Left lung (tissue), 10 donors: ENCODE results near the gene SERPINB3. TPM values are rescaled to one million over a fixed set of nuclear protein-coding genes. Genes with fewer than 3 reads are reported as not detected.

Source experiments
- ATAC-seq: fragments of 200-7000 bp; cut with Tn5 transposase; one replicate; pipeline ENCODE4 v1.9.1; 2020; ENCODE audit warnings: moderate library complexity
- DNase-seq, 4 donors: peaks; one replicate each; pipeline ENCODE4 v3.0.0-alpha.2; 2013 to 2020
- H3K27ac ChIP-seq, 2 donors: fragments of 200-600 bp; sonication (generic) in 1 of 2; one replicate each; pipeline versions ENCODE4 v1.5.0 to v1.8.0; 2020 to 2021
- H3K27me3 ChIP-seq, 2 donors: fragments of 200-600 bp; sonication (generic) in 1 of 2; one replicate each; pipeline versions ENCODE4 v1.5.0 to v1.8.0; 2020 to 2021
- H3K36me3 ChIP-seq, 2 donors: fragments of 200-600 bp; sonication (generic) in 1 of 2; one replicate each; pipeline versions ENCODE4 v1.5.0 to v1.8.0; 2020 to 2021
- H3K4me1 ChIP-seq, 2 donors: fragments of 200-600 bp; one replicate each; pipeline ENCODE4 v1.8.0; 2021
- H3K4me3 ChIP-seq, 2 donors: fragments of 200-600 bp; sonication (generic) in 1 of 2; one replicate each; pipeline versions ENCODE4 v1.5.0 to v1.8.0; 2020 to 2021; ENCODE audit warnings: mild to moderate bottlenecking in 1 of 2
- H3K9me3 ChIP-seq, 2 donors: fragments of 200-600 bp; sonication (generic) in 1 of 2; one replicate each; pipeline versions ENCODE4 v1.5.0 to v1.8.0; 2020 to 2021
- CTCF ChIP-seq, 2 donors: fragments of 200-600 bp; sonication (generic) in 1 of 2; IDR thresholded peaks; one replicate each; pipeline versions ENCODE4 v1.5.0 to v1.8.0; 2021; ENCODE audit warnings: antibody characterized with exemption in 2 of 2
- intact Hi-C, 2 donors: fragments of 100-400 bp; cut with DNase I; formaldehyde crosslinking; loops; one replicate each; pipeline versions ENCODE4 v1.11.2 to v1.14.2; 2022
- polyA plus RNA-seq, 6 donors: library from polyadenylated mRNA; unstranded; fragments of 120-200 nt; gene quantifications; one replicate each; pipeline ENCODE4 v1.2.1, GENCODE V29; 2013; ENCODE audit not compliant: insufficient read length in 6 of 6
- total RNA-seq, 2 donors: library from RNA; stranded (reverse); fragmentation: NEBNext Ultra II Directional; extraction: Animal tissue kit (Norgen Biotek cat#: 25700); gene quantifications; one replicate each; pipeline ENCODE4 v1.2.1, GENCODE V29; 2021
- donor health status: DM: no; HTN: yes; CAD: no.
- donor health status: DM: no; HTN: no; CAD: no.

The SERPINB3 gene
- total and polyA plus RNA-seq, 8 donors: not detected

- no peak for ATAC-seq
- H3K36me3 ChIP-seq: no peaks in the 10 kb centered on the region
- no peaks in the 10 kb centered on the region for H3K9me3 ChIP-seq
- TF ChIP-seq CTCF (IDR thresholded peaks at IDR 0.05): no peak
- no peaks in the 10 kb centered on the region for H3K27me3 ChIP-seq
- no peak overlapping the region for H3K4me3 ChIP-seq
- H3K27ac ChIP-seq: no peak overlapping the region
- intact Hi-C loops: no loop called here
- H3K4me1 ChIP-seq: no peaks in the 10 kb centered on the region
- DNase-seq: no peak
These were observed 40.3 kb upstream of the SERPINB3 start for GRCh38 chr18:63701952-63702351.

GRCh38 chr18:63700501-63700900 is 38.8 kb upstream of the SERPINB3 start:
- no peak for TF ChIP-seq CTCF (IDR thresholded peaks at IDR 0.05)
- no peak overlapping the region for H3K27ac ChIP-seq
- ATAC-seq (no peak), DNase-seq (no peak)
- H3K27me3 ChIP-seq: no peaks in the 10 kb centered on the region
- no peaks in the 10 kb centered on the region for H3K36me3 ChIP-seq
- H3K4me1 ChIP-seq: no peaks in the 10 kb centered on the region
- intact Hi-C loops: no loop called here
- H3K4me3 ChIP-seq: no peak overlapping the region
- H3K9me3 ChIP-seq: no peaks in the 10 kb centered on the region

GRCh38 chr18:63697097-63697660 is 35.5 kb upstream of the SERPINB3 start:
- no peak for TF ChIP-seq CTCF (IDR thresholded peaks at IDR 0.05)
- Histone ChIP-seq H3K4me3 (no peak overlapping the region), H3K27me3 (no peaks in the 10 kb centered on the region), H3K36me3 (no peaks in the 10 kb centered on the region), H3K9me3 (no peaks in the 10 kb centered on the region), H3K4me1 (no peaks in the 10 kb centered on the region), H3K27ac (no peak overlapping the region)
- intact Hi-C loops: no loop called here
- ATAC-seq (no peak), DNase-seq (no peak)

- H3K4me1 ChIP-seq: no peaks in the 10 kb centered on the region
- H3K9me3 ChIP-seq: peaks cover 0 to 4% of the 10 kb centered on the region in 2 donors
- ATAC-seq (no peak), DNase-seq (no peak)
- no peak overlapping the region for H3K27ac ChIP-seq
- H3K4me3 ChIP-seq: no peak overlapping the region
- no peak for TF ChIP-seq CTCF (IDR thresholded peaks at IDR 0.05)
- no peaks in the 10 kb centered on the region for H3K36me3 ChIP-seq
- intact Hi-C loops: no loop called here
- H3K27me3 ChIP-seq: no peaks in the 10 kb centered on the region
These were observed 27.4 kb upstream of the SERPINB3 start for GRCh38 chr18:63689064-63689463.

GRCh38 chr18:63686871-63687270 is 25.2 kb upstream of the SERPINB3 start:
- H3K36me3 ChIP-seq: no peaks in the 10 kb centered on the region
- ATAC-seq (no peak), DNase-seq (no peak)
- no peak for TF ChIP-seq CTCF (IDR thresholded peaks at IDR 0.05)
- no peak overlapping the region for H3K27ac ChIP-seq
- intact Hi-C loops: no loop called here
- peaks cover 0 to 4% of the 10 kb centered on the region in 2 donors for H3K9me3 ChIP-seq
- no peaks in the 10 kb centered on the region for H3K4me1 ChIP-seq
- no peaks in the 10 kb centered on the region for H3K27me3 ChIP-seq
- H3K4me3 ChIP-seq: no peak overlapping the region
